ENCODE measurements around the gene THAP7.

Gene THAP7

GRCh38 chr22:20993304-20994127, 8.4 kb downstream of the THAP7 start:
- no peak for DNase-seq (ENCODE audit: low spot score)

GRCh38 chr22:20992456-20993303, 9.2 kb downstream of the THAP7 start:
- DNase-seq (ENCODE audit: low spot score), result no peak

- no peak for DNase-seq (ENCODE audit: low spot score)
Observed at GRCh38 chr22:20992056-20992442, 9.9 kb downstream of the THAP7 start.

- no peak for DNase-seq (ENCODE audit: low spot score)
Observed at GRCh38 chr22:20991252-20992055, 10.5 kb downstream of the THAP7 start.

GRCh38 chr22:20990184-20991180, 11.4 kb downstream of the THAP7 start:
- no peak for DNase-seq (ENCODE audit: low spot score)

GRCh38 chr22:20989323-20990138, 12.4 kb downstream of the THAP7 start:
- DNase-seq (ENCODE audit: low spot score), result no peak

- DNase-seq (ENCODE audit: low spot score), result no peak
Observed at GRCh38 chr22:20988573-20989322, 13.2 kb downstream of the THAP7 start.

- no peak for DNase-seq (ENCODE audit: low spot score)
Observed at GRCh38 chr22:20987375-20987774, 14.5 kb downstream of the THAP7 start.

- DNase-seq (ENCODE audit: low spot score), result no peak
Observed at GRCh38 chr22:20986365-20986764, 15.6 kb downstream of the THAP7 start.

- DNase-seq (ENCODE audit: low spot score), result no peak
Observed at GRCh38 chr22:20985720-20986119, 16.2 kb downstream of the THAP7 start.

GRCh38 chr22:20983081-20983771, 18.7 kb downstream of the THAP7 start:
- no peak for DNase-seq (ENCODE audit: low spot score)

GRCh38 chr22:20982563-20982882, 19.4 kb downstream of the THAP7 start:
- DNase-seq (ENCODE audit: low spot score), result no peak

- DNase-seq (ENCODE audit: low spot score), result peak; percentile 77
Observed at GRCh38 chr22:20981787-20982562, 19.9 kb downstream of the THAP7 start, which contains the start of gene LZTR1. TSS of gene LZTR1 (plus strand) at chr22:20982297. CDS start at chr22:20982372, 75 bp downstream.

- DNase-seq (ENCODE audit: low spot score), result no peak
Observed at GRCh38 chr22:20980938-20981722, 20.8 kb downstream of the THAP7 start.

GRCh38 chr22:20980523-20980922, 21.4 kb downstream of the THAP7 start:
- DNase-seq (ENCODE audit: low spot score), result no peak

- DNase-seq (ENCODE audit: low spot score), result no peak
Observed at GRCh38 chr22:20979940-20980453, 21.9 kb downstream of the THAP7 start.

- DNase-seq (ENCODE audit: low spot score), result peak; percentile 35
Observed at GRCh38 chr22:20979243-20979809, 22.6 kb downstream of the THAP7 start.
